C4-2B (cell line): ENCODE results near the gene HIVEP2.

ENCODE experiments used
- CTCF ChIP-seq: fragments of 450-650 bp; conservative IDR thresholded peaks from 2 replicates; pipeline ENCODE4 v1.5.1; 2017; ENCODE audit warnings: mild to moderate bottlenecking
- ZFX ChIP-seq: fragments of 450-650 bp; IDR thresholded peaks from 2 replicates; pipeline ENCODE4 v1.6.1; 2017

DNA sequence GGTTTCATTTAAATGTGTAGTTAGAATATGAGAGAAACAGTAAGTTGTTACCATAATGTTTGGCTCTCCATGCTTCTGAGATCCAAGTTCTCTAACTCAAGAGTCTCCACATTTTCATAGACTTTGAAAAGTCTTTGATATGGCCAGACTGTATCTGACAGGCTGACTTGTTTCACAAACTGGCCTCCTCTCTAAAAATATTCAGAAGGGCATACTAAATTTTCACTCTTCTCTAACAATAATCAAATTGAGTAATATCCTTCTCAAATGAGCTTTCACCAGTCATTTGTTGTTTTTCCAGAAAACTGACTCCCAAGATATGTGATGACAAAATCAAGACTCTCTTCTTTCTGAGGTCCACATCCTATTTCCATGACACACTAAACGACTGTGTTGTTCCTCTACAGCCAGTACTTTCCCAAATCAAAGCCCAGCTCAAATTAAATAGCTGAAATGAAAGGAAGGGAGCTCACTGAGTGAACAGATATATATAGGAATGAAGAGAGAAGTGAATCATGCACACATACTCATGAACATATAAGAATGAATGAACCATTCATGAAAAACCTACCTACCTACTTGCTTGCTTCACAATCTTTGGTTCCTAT lies 15.1 kb downstream of the HIVEP2 start:
- TF ChIP-seq CTCF, result no peak
- no peak for TF ChIP-seq ZFX
